Measurements from ENCODE around the gene UCHL5.
"Not testable (repeated sequence)": the region's sequence is repeated elsewhere in the genome, so short reads cannot be mapped to it uniquely, and the experiment has no call there.

UCHL5 gene

DNA sequence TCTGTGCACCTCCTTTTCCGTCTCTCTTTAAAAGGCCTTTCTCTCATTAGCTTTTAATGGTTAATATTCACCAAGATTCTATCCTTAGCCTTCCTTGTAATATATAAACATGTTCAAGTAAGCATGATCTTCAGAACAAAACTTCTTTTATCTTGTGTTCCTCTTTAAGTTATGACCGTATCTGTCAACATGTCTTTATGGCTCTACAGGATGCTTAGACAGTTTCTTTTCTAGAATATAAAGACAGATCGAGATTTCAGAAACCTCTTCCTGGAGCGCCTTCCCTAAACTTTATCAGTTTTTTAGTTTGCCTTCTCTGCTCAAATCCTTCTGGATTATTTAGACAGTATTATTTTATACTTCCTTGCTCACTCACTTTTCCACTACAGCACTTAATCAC is 7.4 kb upstream of the UCHL5 start:
- Histone ChIP-seq H3K4me3 (ENCODE audit: low read depth in 1 of 2, low read length in 2 of 2) (no peak overlapping the region), H3K27me3 (ENCODE audit: control insufficient read depth in 1 of 2, insufficient read depth in 2 of 2, low read length in 2 of 2) (no peaks in the 10 kb centered on the region), H3K9me3 (ENCODE audit: control insufficient read depth in 1 of 2, low read length in 2 of 2) (no peaks in the 10 kb centered on the region), H3K27ac (ENCODE audit: low read depth, low read length) (no peak overlapping the region), H3K4me1 (ENCODE audit: control insufficient read depth in 1 of 2, insufficient read depth in 2 of 2, low read length in 2 of 2) (peaks cover 0 to 6% of the 10 kb centered on the region in 2 donors), H3K36me3 (ENCODE audit: control insufficient read depth in 1 of 2, insufficient read depth in 2 of 2, low read length in 2 of 2) (peaks cover 0 to 6% of the 10 kb centered on the region in 2 donors), H3K9ac (ENCODE audit: low read depth in 1 of 2, low read length in 2 of 2) (no peak overlapping the region)

DNA sequence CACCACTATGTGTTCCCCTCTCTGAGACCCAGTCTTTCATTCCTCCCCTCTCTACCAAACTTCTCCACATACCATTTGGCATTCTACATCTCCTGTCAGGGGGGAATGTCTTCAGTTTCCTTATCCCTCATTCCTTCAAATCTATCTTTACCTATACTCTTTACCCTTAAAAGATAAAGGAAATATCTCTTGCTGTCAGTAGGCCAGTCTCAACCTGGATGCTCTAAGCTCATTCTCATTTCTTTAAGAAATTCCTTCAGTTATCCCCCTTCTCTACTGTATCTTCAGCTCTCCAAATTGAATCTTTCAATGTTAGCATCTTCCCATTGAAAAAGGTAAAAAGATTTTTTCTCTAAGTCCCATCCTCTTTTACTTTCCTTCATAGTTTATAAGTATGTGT is 6.8 kb upstream of the UCHL5 start:
- H3K4me1 ChIP-seq (ENCODE audit: control insufficient read depth in 1 of 2, insufficient read depth in 2 of 2, low read length in 2 of 2): peaks cover 4 to 9% of the 10 kb centered on the region in 2 donors
- no peaks in the 10 kb centered on the region for H3K9me3 ChIP-seq (ENCODE audit: control insufficient read depth in 1 of 2, low read length in 2 of 2)
- no peak overlapping the region for H3K9ac ChIP-seq (ENCODE audit: low read depth in 1 of 2, low read length in 2 of 2)
- peaks cover 0 to 6% of the 10 kb centered on the region in 2 donors for H3K36me3 ChIP-seq (ENCODE audit: control insufficient read depth in 1 of 2, insufficient read depth in 2 of 2, low read length in 2 of 2)
- no peak overlapping the region for H3K27ac ChIP-seq (ENCODE audit: low read depth, low read length)
- no peaks in the 10 kb centered on the region for H3K27me3 ChIP-seq (ENCODE audit: control insufficient read depth in 1 of 2, insufficient read depth in 2 of 2, low read length in 2 of 2)
- no peak overlapping the region for H3K4me3 ChIP-seq (ENCODE audit: low read depth in 1 of 2, low read length in 2 of 2)

GRCh38 chr1:193062698-193063463 is 3.7 kb upstream of the UCHL5 start:
- no peaks in the 10 kb centered on the region for H3K27me3 ChIP-seq (ENCODE audit: control insufficient read depth in 1 of 2, insufficient read depth in 2 of 2, low read length in 2 of 2)
- H3K9me3 ChIP-seq (ENCODE audit: control insufficient read depth in 1 of 2, low read length in 2 of 2): no peaks in the 10 kb centered on the region
- no peak overlapping the region for H3K4me3 ChIP-seq (ENCODE audit: low read depth in 1 of 2, low read length in 2 of 2)
- no peak overlapping the region for H3K9ac ChIP-seq (ENCODE audit: low read depth in 1 of 2, low read length in 2 of 2)
- peaks cover 10 to 12% of the 10 kb centered on the region in 2 donors for H3K4me1 ChIP-seq (ENCODE audit: control insufficient read depth in 1 of 2, insufficient read depth in 2 of 2, low read length in 2 of 2)
- H3K36me3 ChIP-seq (ENCODE audit: control insufficient read depth in 1 of 2, insufficient read depth in 2 of 2, low read length in 2 of 2): no peaks in the 10 kb centered on the region
- H3K27ac ChIP-seq (ENCODE audit: low read depth, low read length): no peak overlapping the region

- H3K36me3 ChIP-seq (ENCODE audit: control insufficient read depth in 1 of 2, insufficient read depth in 2 of 2, low read length in 2 of 2): no peaks in the 10 kb centered on the region
- no peaks in the 10 kb centered on the region for H3K27me3 ChIP-seq (ENCODE audit: control insufficient read depth in 1 of 2, insufficient read depth in 2 of 2, low read length in 2 of 2)
- H3K4me1 ChIP-seq (ENCODE audit: control insufficient read depth in 1 of 2, insufficient read depth in 2 of 2, low read length in 2 of 2): peaks cover 12 to 21% of the 10 kb centered on the region in 2 donors
- H3K4me3 ChIP-seq (ENCODE audit: low read depth in 1 of 2, low read length in 2 of 2): peak overlapping the region; percentile 95 to 98
- no peaks in the 10 kb centered on the region for H3K9me3 ChIP-seq (ENCODE audit: control insufficient read depth in 1 of 2, low read length in 2 of 2)
- peak overlapping the region in 1 of 2 donors; percentile 93 for H3K9ac ChIP-seq (ENCODE audit: low read depth in 1 of 2, low read length in 2 of 2)
- no peak overlapping the region for H3K27ac ChIP-seq (ENCODE audit: low read depth, low read length)
Observed at GRCh38 chr1:193060938-193061337, 1.8 kb upstream of the UCHL5 start.

DNA sequence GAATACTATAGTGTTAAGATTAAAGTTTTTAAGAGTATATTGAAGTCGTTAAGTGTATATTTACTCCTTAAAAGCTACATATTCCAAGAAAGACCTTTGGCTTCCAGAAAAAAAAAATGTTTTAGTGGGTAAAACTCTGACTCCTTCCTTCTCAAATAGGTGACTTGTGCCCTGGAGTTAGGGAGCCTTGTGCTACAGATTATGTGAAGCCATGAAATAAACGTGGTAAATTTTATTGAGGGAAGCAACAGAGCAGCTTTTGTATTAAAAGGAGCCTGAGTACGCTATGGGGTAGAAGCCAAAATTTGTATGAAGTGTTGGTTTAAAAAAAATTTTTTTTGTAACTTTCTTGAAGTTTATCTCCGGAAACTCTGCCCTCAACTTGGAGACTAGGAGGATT is 1.2 kb upstream of the UCHL5 start:
- Histone ChIP-seq H3K9me3 (ENCODE audit: control insufficient read depth in 1 of 2, low read length in 2 of 2) (no peaks in the 10 kb centered on the region), H3K9ac (ENCODE audit: low read depth in 1 of 2, low read length in 2 of 2) (peak overlapping the region; percentile 93 to 97), H3K27me3 (ENCODE audit: control insufficient read depth in 1 of 2, insufficient read depth in 2 of 2, low read length in 2 of 2) (no peaks in the 10 kb centered on the region), H3K4me3 (ENCODE audit: low read depth in 1 of 2, low read length in 2 of 2) (peak overlapping the region; percentile 95 to 98), H3K27ac (ENCODE audit: low read depth, low read length) (no peak overlapping the region), H3K4me1 (ENCODE audit: control insufficient read depth in 1 of 2, insufficient read depth in 2 of 2, low read length in 2 of 2) (peaks cover 12 to 21% of the 10 kb centered on the region in 2 donors), H3K36me3 (ENCODE audit: control insufficient read depth in 1 of 2, insufficient read depth in 2 of 2, low read length in 2 of 2) (peaks cover 0 to under 1% of the 10 kb centered on the region in 2 donors)

DNA sequence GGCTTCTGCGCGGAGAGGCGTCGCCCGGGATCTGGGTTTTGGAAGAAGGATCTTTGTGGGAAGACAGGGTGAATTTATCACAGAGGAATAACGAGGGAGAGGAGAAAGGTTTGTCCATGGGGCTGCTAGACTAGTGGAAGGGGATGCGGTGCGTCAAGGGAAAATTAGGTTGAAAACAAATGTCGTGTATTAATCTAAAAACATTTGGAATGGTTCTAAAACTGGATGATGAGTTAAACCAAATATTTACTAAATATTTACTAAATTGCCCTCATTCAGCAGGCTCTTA is 899 bp upstream of the UCHL5 start:
- H3K4me3 ChIP-seq (ENCODE audit: low read depth in 1 of 2, low read length in 2 of 2): peak overlapping the region; percentile 95 to 98
- H3K27me3 ChIP-seq (ENCODE audit: control insufficient read depth in 1 of 2, insufficient read depth in 2 of 2, low read length in 2 of 2): no peaks in the 10 kb centered on the region
- peak overlapping the region; percentile 98 for H3K27ac ChIP-seq (ENCODE audit: low read depth, low read length)
- peaks cover 12 to 21% of the 10 kb centered on the region in 2 donors for H3K4me1 ChIP-seq (ENCODE audit: control insufficient read depth in 1 of 2, insufficient read depth in 2 of 2, low read length in 2 of 2)
- H3K9ac ChIP-seq (ENCODE audit: low read depth in 1 of 2, low read length in 2 of 2): peak overlapping the region; percentile 93 to 97
- no peaks in the 10 kb centered on the region for H3K9me3 ChIP-seq (ENCODE audit: control insufficient read depth in 1 of 2, low read length in 2 of 2)
- H3K36me3 ChIP-seq (ENCODE audit: control insufficient read depth in 1 of 2, insufficient read depth in 2 of 2, low read length in 2 of 2): peaks cover 0 to 2% of the 10 kb centered on the region in 2 donors

DNA sequence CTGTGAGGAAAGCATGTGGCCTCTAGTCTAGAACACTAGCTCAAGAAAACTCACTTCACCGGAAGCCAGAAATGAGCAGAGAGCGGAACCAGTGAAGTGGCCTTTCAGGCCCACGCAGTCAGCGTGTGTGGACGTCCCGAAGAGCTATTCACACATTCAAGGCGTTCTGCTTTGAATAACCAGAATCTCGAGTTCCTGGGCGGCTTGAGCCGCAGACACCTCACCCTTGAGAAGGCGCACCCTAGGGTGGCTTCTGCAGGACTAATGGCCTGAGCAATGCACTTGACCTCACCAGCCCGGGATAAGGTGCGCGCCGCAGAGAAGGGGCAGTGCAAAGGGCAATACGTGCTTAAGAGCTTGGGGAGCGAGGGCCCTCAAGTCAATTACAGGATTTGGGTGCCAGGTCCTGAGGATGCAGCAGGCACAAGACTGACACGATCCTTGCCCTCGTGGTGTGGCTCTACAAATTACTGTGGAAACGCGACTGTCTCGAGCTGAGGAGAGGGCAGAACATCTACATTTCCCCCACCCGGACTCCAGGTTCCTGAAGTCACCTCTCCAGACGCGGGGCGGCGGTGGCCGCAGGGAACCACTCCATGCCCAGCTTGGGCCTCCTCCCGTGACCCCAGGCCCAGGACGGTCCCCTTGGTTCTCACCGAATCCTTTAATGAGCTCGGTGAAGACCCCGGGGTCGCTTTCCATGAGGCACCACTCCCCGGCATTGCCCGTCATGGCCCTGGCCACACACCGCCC is 455 bp downstream of the UCHL5 start:
- peaks cover 0 to 2% of the 10 kb centered on the region in 2 donors for H3K36me3 ChIP-seq (ENCODE audit: control insufficient read depth in 1 of 2, insufficient read depth in 2 of 2, low read length in 2 of 2)
- H3K27me3 ChIP-seq (ENCODE audit: control insufficient read depth in 1 of 2, insufficient read depth in 2 of 2, low read length in 2 of 2): no peaks in the 10 kb centered on the region
- H3K9ac ChIP-seq (ENCODE audit: low read depth in 1 of 2, low read length in 2 of 2): peak overlapping the region; percentile 93 to 97
- peak overlapping the region; percentile 95 to 98 for H3K4me3 ChIP-seq (ENCODE audit: low read depth in 1 of 2, low read length in 2 of 2)
- no peaks in the 10 kb centered on the region for H3K9me3 ChIP-seq (ENCODE audit: control insufficient read depth in 1 of 2, low read length in 2 of 2)
- H3K4me1 ChIP-seq (ENCODE audit: control insufficient read depth in 1 of 2, insufficient read depth in 2 of 2, low read length in 2 of 2): peaks cover 12 to 21% of the 10 kb centered on the region in 2 donors
- peak overlapping the region; percentile 98 for H3K27ac ChIP-seq (ENCODE audit: low read depth, low read length)

GRCh38 chr1:193054169-193054675 is 4.9 kb downstream of the UCHL5 start:
- Histone ChIP-seq H3K27me3 (ENCODE audit: control insufficient read depth in 1 of 2, insufficient read depth in 2 of 2, low read length in 2 of 2) (no peaks in the 10 kb centered on the region), H3K36me3 (ENCODE audit: control insufficient read depth in 1 of 2, insufficient read depth in 2 of 2, low read length in 2 of 2) (peaks cover 2 to 12% of the 10 kb centered on the region in 2 donors), H3K9ac (ENCODE audit: low read depth in 1 of 2, low read length in 2 of 2) (no peak overlapping the region), H3K9me3 (ENCODE audit: control insufficient read depth in 1 of 2, low read length in 2 of 2) (no peaks in the 10 kb centered on the region), H3K27ac (ENCODE audit: low read depth, low read length) (no peak overlapping the region), H3K4me1 (ENCODE audit: control insufficient read depth in 1 of 2, insufficient read depth in 2 of 2, low read length in 2 of 2) (peaks cover 0 to 14% of the 10 kb centered on the region in 2 donors), H3K4me3 (ENCODE audit: low read depth in 1 of 2, low read length in 2 of 2) (no peak overlapping the region)

- H3K36me3 ChIP-seq (ENCODE audit: control insufficient read depth in 1 of 2, insufficient read depth in 2 of 2, low read length in 2 of 2): peaks cover 3 to 32% of the 10 kb centered on the region in 2 donors
- H3K4me3 ChIP-seq (ENCODE audit: low read depth in 1 of 2, low read length in 2 of 2); H3K9ac ChIP-seq (ENCODE audit: low read depth in 1 of 2, low read length in 2 of 2); H3K9me3 ChIP-seq (ENCODE audit: control insufficient read depth in 1 of 2, low read length in 2 of 2); H3K27me3 ChIP-seq (ENCODE audit: control insufficient read depth in 1 of 2, insufficient read depth in 2 of 2, low read length in 2 of 2); H3K4me1 ChIP-seq (ENCODE audit: control insufficient read depth in 1 of 2, insufficient read depth in 2 of 2, low read length in 2 of 2); H3K27ac ChIP-seq (ENCODE audit: low read depth, low read length): not testable (repeated sequence)
Observed at GRCh38 chr1:193048913-193049312, 10.2 kb downstream of the UCHL5 start.
